ENCODE data around the gene GRIA4. TPM values are rescaled to one million over a fixed set of nuclear protein-coding genes. Genes with fewer than 3 reads are reported as not detected.

The GRIA4 gene
- total and polyA plus RNA-seq, 4 donors: not detected

DNA sequence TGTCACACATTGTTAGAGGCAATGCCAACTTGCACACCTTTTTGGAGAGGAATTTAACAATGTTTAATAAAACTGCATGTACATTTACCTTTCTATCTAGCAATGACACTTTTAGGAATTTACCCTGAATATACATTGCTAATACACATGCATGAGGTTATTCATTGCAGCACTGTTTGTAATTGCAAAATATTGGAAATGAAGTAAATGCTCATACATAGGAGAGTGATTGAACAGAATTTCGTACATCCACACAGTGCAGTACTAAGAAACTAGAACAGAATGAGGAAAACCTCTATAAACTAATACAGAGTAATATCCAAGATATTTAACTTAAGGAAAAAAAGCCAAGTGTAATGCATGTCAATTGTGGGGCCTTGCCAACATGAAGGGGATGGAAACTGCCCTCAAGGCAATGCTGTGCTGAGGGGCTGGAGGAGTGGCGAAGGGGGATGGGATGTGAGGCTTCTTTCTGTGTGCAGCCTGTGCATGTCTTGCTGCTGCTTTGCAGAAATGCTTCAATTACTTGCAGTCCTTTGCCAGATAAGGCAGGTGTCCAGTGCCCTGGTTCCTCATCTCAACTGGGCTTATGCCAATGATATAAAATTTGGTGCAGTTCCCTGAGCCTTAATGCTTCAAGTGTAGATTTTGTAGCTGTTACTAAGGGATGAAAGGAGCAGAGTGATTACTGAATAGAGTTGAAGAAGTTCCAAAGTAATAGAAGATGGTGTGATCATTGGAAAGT, 96.1 kb downstream of the GRIA4 start:
- Histone ChIP-seq H3K36me3 (ENCODE audit: control insufficient read depth in 4 of 4, insufficient read depth in 3 of 4, low read depth in 1 of 4, low read length in 3 of 4) (no peaks in the 10 kb centered on the region), H3K27ac (ENCODE audit: low read depth in 1 of 2, low read length in 2 of 2) (no peak overlapping the region), H3K4me1 (ENCODE audit: control insufficient read depth in 4 of 4, insufficient read depth in 4 of 4, low read length in 3 of 4) (no peaks in the 10 kb centered on the region), H3K9me3 (ENCODE audit: control insufficient read depth in 4 of 4, low read length in 3 of 4) (no peaks in the 10 kb centered on the region), H3K9ac (ENCODE audit: low read depth in 1 of 2, low read length in 2 of 2) (no peak overlapping the region), H3K4me3 (ENCODE audit: low read depth in 1 of 3, low read length in 3 of 3) (no peak overlapping the region), H3K27me3 (ENCODE audit: control insufficient read depth in 4 of 4, insufficient read depth in 4 of 4, low read length in 3 of 4) (no peaks in the 10 kb centered on the region)
- WGBS: 69% methylated on average over 2 of the region's 2 CpGs
- TF ChIP-seq EGR1 (IDR thresholded peaks at IDR 0.05; ENCODE audit: low read depth in 2 of 2): no peak
- TF ChIP-seq, protein P1, sequence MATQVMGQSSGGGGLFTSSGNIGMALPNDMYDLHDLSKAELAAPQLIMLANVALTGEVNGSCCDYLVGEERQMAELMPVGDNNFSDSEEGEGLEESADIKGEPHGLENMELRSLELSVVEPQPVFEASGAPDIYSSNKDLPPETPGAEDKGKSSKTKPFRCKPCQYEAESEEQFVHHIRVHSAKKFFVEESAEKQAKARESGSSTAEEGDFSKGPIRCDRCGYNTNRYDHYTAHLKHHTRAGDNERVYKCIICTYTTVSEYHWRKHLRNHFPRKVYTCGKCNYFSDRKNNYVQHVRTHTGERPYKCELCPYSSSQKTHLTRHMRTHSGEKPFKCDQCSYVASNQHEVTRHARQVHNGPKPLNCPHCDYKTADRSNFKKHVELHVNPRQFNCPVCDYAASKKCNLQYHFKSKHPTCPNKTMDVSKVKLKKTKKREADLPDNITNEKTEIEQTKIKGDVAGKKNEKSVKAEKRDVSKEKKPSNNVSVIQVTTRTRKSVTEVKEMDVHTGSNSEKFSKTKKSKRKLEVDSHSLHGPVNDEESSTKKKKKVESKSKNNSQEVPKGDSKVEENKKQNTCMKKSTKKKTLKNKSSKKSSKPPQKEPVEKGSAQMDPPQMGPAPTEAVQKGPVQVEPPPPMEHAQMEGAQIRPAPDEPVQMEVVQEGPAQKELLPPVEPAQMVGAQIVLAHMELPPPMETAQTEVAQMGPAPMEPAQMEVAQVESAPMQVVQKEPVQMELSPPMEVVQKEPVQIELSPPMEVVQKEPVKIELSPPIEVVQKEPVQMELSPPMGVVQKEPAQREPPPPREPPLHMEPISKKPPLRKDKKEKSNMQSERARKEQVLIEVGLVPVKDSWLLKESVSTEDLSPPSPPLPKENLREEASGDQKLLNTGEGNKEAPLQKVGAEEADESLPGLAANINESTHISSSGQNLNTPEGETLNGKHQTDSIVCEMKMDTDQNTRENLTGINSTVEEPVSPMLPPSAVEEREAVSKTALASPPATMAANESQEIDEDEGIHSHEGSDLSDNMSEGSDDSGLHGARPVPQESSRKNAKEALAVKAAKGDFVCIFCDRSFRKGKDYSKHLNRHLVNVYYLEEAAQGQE (IDR thresholded peaks at IDR 0.05): no peak
- no peak for DNase-seq (ENCODE audit: low spot score)

DNA sequence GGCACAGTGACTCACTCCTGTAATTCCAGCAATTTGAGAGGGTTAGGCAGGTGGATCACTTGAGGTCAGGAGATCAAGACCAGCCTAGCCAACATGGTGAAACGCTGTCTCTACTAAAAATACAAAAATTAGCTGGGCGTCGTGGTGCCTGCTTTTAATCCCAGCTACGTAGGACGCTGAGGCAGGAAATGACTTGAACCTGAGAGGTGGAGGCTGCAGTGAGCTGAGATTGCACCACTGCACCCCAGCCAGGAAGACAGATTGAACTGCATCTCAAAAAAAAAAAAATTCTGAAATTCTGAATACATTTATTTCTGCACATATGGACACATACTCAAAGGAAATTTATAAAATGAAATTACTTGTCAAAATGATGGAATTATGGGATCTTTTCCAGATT, 103.2 kb downstream of the GRIA4 start:
- Histone ChIP-seq H3K4me3 (ENCODE audit: low read depth in 1 of 3, low read length in 3 of 3) (no peak overlapping the region), H3K36me3 (ENCODE audit: control insufficient read depth in 4 of 4, insufficient read depth in 3 of 4, low read depth in 1 of 4, low read length in 3 of 4) (no peaks in the 10 kb centered on the region), H3K4me1 (ENCODE audit: control insufficient read depth in 4 of 4, insufficient read depth in 4 of 4, low read length in 3 of 4) (no peaks in the 10 kb centered on the region), H3K27ac (ENCODE audit: low read depth in 1 of 2, low read length in 2 of 2) (no peak overlapping the region), H3K9ac (ENCODE audit: low read depth in 1 of 2, low read length in 2 of 2) (no peak overlapping the region), H3K27me3 (ENCODE audit: control insufficient read depth in 4 of 4, insufficient read depth in 4 of 4, low read length in 3 of 4) (no peaks in the 10 kb centered on the region), H3K9me3 (ENCODE audit: control insufficient read depth in 4 of 4, low read length in 3 of 4) (no peaks in the 10 kb centered on the region)
- TF ChIP-seq RAD21 (IDR thresholded peaks at IDR 0.05) (no peak), FOXA1 (IDR thresholded peaks at IDR 0.05) (no peak), FOXA2 (IDR thresholded peaks at IDR 0.05) (no peak), GABPA (IDR thresholded peaks at IDR 0.05 in 1 of 2, conservative IDR thresholded peaks at IDR 0.05 in 1 of 2) (no peak), HNF4G (IDR thresholded peaks at IDR 0.05) (no peak), JUND (IDR thresholded peaks at IDR 0.05) (no peak), HNF4A (conservative IDR thresholded peaks at IDR 0.05) (no peak), SP1 (IDR thresholded peaks at IDR 0.05) (no peak), TAF1 (conservative IDR thresholded peaks at IDR 0.05) (no peak), NR2F2 (IDR thresholded peaks at IDR 0.05) (no peak), YY1 (IDR thresholded peaks at IDR 0.05) (no peak), RXRA (IDR thresholded peaks at IDR 0.05) (no peak), EGR1 (IDR thresholded peaks at IDR 0.05; ENCODE audit: low read depth in 2 of 2) (no peak)
- TF ChIP-seq, protein P2, sequence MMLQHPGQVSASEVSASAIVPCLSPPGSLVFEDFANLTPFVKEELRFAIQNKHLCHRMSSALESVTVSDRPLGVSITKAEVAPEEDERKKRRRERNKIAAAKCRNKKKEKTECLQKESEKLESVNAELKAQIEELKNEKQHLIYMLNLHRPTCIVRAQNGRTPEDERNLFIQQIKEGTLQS (IDR thresholded peaks at IDR 0.05): no peak
- TF ChIP-seq, protein P1 (IDR thresholded peaks at IDR 0.05): no peak
- TF ChIP-seq, protein P3, sequence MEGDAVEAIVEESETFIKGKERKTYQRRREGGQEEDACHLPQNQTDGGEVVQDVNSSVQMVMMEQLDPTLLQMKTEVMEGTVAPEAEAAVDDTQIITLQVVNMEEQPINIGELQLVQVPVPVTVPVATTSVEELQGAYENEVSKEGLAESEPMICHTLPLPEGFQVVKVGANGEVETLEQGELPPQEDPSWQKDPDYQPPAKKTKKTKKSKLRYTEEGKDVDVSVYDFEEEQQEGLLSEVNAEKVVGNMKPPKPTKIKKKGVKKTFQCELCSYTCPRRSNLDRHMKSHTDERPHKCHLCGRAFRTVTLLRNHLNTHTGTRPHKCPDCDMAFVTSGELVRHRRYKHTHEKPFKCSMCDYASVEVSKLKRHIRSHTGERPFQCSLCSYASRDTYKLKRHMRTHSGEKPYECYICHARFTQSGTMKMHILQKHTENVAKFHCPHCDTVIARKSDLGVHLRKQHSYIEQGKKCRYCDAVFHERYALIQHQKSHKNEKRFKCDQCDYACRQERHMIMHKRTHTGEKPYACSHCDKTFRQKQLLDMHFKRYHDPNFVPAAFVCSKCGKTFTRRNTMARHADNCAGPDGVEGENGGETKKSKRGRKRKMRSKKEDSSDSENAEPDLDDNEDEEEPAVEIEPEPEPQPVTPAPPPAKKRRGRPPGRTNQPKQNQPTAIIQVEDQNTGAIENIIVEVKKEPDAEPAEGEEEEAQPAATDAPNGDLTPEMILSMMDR (IDR thresholded peaks at IDR 0.05; ENCODE audit: low read depth, low read length, missing input control): no peak
- TF ChIP-seq, protein P4, sequence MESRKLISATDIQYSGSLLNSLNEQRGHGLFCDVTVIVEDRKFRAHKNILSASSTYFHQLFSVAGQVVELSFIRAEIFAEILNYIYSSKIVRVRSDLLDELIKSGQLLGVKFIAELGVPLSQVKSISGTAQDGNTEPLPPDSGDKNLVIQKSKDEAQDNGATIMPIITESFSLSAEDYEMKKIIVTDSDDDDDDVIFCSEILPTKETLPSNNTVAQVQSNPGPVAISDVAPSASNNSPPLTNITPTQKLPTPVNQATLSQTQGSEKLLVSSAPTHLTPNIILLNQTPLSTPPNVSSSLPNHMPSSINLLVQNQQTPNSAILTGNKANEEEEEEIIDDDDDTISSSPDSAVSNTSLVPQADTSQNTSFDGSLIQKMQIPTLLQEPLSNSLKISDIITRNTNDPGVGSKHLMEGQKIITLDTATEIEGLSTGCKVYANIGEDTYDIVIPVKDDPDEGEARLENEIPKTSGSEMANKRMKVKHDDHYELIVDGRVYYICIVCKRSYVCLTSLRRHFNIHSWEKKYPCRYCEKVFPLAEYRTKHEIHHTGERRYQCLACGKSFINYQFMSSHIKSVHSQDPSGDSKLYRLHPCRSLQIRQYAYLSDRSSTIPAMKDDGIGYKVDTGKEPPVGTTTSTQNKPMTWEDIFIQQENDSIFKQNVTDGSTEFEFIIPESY (IDR thresholded peaks at IDR 0.05): no peak
- TF ChIP-seq, protein P5, sequence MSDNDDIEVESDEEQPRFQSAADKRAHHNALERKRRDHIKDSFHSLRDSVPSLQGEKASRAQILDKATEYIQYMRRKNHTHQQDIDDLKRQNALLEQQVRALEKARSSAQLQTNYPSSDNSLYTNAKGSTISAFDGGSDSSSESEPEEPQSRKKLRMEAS (IDR thresholded peaks at IDR 0.05): no peak
- WGBS: 64% methylated on average over 5 of the region's 5 CpGs
- no peak for DNase-seq (ENCODE audit: low spot score)

Measured in liver (tissue), 9 donors.